SK-N-SH treated with all-trans-retinoic acid at 6 μM for 48 hours (cell line): ENCODE data around the gene BRI3BP.

ENCODE experiments used
- BACH2 ChIP-seq: fragments of 250-450 bp; sonication (Bioruptor Pico); IDR thresholded peaks from 2 replicates; pipeline ENCODE4 v1.9.0; 2021; ENCODE audit warnings: mild to moderate bottlenecking, borderline replicate concordance
- CSRNP3 ChIP-seq: fragments of 250-450 bp; sonication (Bioruptor Pico); IDR thresholded peaks from 2 replicates; pipeline ENCODE4 v1.5.1; 2021; ENCODE audit warnings: mild to moderate bottlenecking, moderate library complexity
- ISL1 ChIP-seq: fragments of 250-450 bp; sonication (Bioruptor Pico); IDR thresholded peaks from 2 replicates; pipeline ENCODE4 v2.1.2; 2022; ENCODE audit warnings: mild to moderate bottlenecking, moderate library complexity
- PATZ1 ChIP-seq: fragments of 250-450 bp; sonication (Bioruptor Pico); IDR thresholded peaks from 2 replicates; pipeline ENCODE4 v1.8.0; 2020; ENCODE audit warnings: mild to moderate bottlenecking, moderate library complexity, borderline replicate concordance
- TCF4 ChIP-seq: fragments of 250-450 bp; sonication (Bioruptor Pico); IDR thresholded peaks from 2 replicates; pipeline ENCODE4 v1.8.0; 2021; ENCODE audit warnings: mild to moderate bottlenecking, moderate library complexity, borderline replicate concordance
- ZFP30 ChIP-seq: fragments of 450-650 bp; formaldehyde crosslinking; IDR thresholded peaks from 2 replicates; pipeline ENCODE4 v1.5.0; 2022; ENCODE audit warnings: mild to moderate bottlenecking, moderate library complexity
- ZNF565 ChIP-seq: fragments of 450-650 bp; formaldehyde crosslinking; conservative IDR thresholded peaks from 2 replicates; pipeline ENCODE4 v1.5.0; 2020; ENCODE audit warnings: low read depth, mild to moderate bottlenecking, moderate library complexity
- ZNF70 ChIP-seq: fragments of 450-650 bp; formaldehyde crosslinking; IDR thresholded peaks from 2 replicates; pipeline ENCODE4 v1.5.0; 2020; ENCODE audit warnings: mild to moderate bottlenecking, moderate library complexity
- ZNF8 ChIP-seq: fragments of 450-650 bp; formaldehyde crosslinking; IDR thresholded peaks from 2 replicates; pipeline ENCODE4 v1.5.0; 2020; ENCODE audit warnings: mild to moderate bottlenecking, moderate library complexity

DNA sequence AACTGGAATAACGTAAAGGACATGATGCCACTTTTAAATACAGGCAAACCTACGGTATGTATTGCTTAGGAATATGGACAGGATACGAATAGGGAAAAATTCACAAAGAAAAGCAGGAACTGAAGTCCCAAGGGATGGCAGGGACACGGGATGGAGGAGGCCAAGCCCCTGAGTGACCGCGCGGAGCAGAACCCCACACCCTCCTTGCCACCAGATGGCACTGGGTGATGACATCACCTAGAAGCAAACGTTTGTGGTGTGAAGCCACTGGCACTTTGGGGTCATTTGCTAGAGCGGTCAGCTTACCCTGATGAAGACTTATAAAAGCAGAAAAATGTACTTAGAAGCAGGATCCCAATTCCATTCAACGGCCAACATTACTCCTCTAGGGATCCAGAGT lies 13.9 kb upstream of the BRI3BP start:
- no peak for TF ChIP-seq ZNF565
- TF ChIP-seq ISL1 (CRISPR knock-in tag) = no peak
- TF ChIP-seq ZNF70 (CRISPR knock-in tag) = no peak
- TF ChIP-seq ZFP30 (CRISPR knock-in tag) = no peak
- no peak for TF ChIP-seq PATZ1 (CRISPR knock-in tag)
- TF ChIP-seq TCF4 (CRISPR knock-in tag) = no peak
- TF ChIP-seq CSRNP3 (CRISPR knock-in tag) = no peak
- TF ChIP-seq ZNF8 = no peak
- no peak for TF ChIP-seq BACH2 (CRISPR knock-in tag)
